Right ventricle myocardium inferior (tissue), 1 donor: ENCODE results near the gene TMEM185A. TPM values are rescaled to one million over a fixed set of nuclear protein-coding genes. Genes with fewer than 3 reads are reported as not detected.
"Not testable (repeated sequence)": the region's sequence is repeated elsewhere in the genome, so short reads cannot be mapped to it uniquely, and the experiment has no call there.

Source experiments
- ATAC-seq: fragments of 200-7000 bp; cut with Tn5 transposase; one replicate; pipeline ENCODE4 v1.9.1; 2020; ENCODE audit warnings: mild to moderate bottlenecking, moderate library complexity
- DNase-seq: peaks from one replicate; pipeline ENCODE4 v3.0.0; 2021; ENCODE audit errors: missing footprints
- intact Hi-C: fragments of 100-400 bp; cut with DNase I; formaldehyde crosslinking; loops from one replicate; pipeline ENCODE4 v1.11.0; 2022
- total RNA-seq: library from RNA; stranded (reverse); fragmentation: NEBNext Ultra II Directional; extraction: Animal tissue kit (Norgen Biotek cat#: 25700); gene quantifications from one replicate; pipeline ENCODE4 v1.2.1, GENCODE V29; 2021
- donor health status: DM: no; HTN: yes; CAD: no; lungs with severe emphysema.

TMEM185A gene
- total RNA-seq, 1 donor from 2014 or later: 33.5 TPM

- no peak for ATAC-seq
- DNase-seq: no peak
- intact Hi-C loops: no loop called here
Measured at GRCh38 chrX:149570668-149571067, 60.9 kb downstream of the TMEM185A start.

DNA sequence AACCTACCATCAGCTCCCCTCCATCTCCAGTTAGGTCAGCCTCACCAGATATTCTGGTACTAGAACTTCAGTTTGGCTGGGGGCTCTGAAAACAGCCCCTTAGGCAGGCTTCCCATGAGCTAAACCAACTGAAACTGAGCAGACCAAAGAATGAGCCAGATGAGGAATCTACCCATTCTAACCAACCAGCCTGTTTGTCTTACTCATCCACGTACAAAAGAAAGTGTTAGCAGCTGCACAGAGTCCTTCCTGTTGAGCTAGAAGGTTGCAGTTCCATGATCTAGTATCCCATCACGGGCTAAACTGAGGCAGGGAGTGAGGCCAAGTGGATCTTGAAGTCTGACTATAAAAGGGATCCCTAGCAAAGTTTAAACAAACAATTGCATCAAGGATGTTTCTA, 61.8 kb downstream of the TMEM185A start:
- intact Hi-C loops: no loop called here
- ATAC-seq (no peak), DNase-seq (no peak)

DNA sequence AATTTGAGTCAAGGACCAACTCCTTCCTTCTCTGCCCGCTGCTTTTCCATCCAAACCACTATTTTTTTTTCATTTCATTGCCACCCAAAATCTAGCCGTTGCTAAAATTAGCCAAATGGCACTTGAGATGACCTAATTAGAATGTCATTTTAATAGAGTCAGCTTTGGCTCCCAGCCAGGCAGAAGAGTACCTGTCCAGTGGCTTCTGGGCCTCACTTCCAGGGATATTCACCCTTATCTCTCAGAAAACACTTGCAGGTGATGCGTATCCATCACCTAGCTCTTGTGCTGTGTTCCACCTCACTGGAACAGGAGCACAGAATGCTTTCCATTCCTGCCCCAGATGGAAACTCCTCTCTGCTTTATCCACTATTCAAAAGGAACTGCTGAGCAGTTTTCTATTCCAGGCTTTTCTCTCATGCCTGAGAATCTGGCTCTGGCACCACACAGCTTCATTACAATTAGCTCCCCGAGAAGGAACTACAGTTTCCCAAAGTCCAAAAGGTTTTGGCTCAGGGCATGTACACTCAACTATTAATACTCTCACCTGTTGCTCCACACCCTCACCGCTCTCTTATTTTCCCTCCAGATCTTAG, 62.8 kb downstream of the TMEM185A start:
- no peak for ATAC-seq
- DNase-seq: no peak
- intact Hi-C loops: no loop called here

DNA sequence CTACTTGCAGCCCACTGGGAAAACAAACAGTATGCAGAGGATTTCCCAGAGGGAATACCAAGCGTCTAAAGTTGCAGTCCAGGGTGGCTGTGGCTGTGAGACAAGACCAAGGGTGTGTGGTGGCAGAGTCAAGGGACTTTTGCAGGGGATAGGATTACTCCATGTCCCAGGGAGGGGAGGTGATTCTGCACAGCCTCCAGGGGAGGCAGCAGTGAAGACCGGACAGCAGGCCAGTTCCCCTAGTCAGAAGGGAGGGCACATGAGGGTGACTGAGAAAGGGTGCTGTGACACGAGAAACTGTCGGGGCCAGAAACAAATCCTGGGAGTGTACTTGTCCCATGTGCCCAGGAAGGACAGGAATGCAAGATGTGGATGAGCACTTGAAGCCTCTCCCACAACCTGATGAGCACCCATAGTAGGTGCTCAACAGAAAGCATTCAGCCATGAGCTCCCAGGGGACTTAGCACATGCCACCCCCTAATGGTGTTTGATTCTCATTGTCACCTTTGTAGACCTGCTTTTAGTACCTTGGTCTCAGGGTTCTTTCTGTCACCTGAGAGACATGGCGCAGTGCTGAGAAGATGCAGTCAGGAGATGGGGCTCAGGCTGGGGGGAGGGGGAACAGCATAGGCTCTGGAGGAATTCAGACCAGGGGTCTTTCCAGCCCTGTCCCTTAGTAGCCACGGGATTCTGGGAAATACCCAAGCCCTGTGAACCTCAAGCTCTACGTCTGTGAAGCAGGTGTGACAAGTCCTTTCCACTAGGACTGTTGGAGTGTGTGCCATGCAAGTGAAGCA, 63.8 kb downstream of the TMEM185A start:
- DNase-seq: peak; percentile 20
- intact Hi-C loops: no loop called here
- no peak for ATAC-seq

GRCh38 chrX:149563359-149563758, 68.2 kb downstream of the TMEM185A start:
- intact Hi-C loops: no loop called here
- no peak for DNase-seq
- ATAC-seq: no peak

DNA sequence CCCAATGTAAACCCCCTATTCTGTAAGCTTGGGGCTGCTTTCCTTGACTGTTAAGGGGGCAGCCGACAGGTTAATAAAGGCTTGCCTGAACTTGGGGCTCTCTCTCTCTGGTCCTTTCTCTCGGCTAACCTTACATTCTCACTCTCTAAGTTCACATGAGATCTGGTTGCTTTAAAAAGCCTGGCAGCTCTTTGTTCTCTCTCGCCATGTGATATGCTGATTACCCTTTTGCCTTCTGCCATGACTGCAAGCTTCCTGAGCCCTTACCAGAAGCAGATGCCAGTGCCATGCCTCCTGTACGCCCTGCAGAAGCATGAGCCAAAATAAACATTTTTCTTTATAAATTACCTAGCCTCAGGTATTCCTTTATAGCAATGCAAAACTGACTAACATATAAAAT, 76.3 kb downstream of the TMEM185A start:
- intact Hi-C loops: not testable (repeated sequence)

GRCh38 chrX:149551939-149552248, 79.7 kb downstream of the TMEM185A start:
- DNase-seq, intact Hi-C loops, ATAC-seq: not testable (repeated sequence)

More for the DNA sequence above, 76.3 kb downstream of the TMEM185A start:
- not testable (repeated sequence) for DNase-seq, ATAC-seq

DNA sequence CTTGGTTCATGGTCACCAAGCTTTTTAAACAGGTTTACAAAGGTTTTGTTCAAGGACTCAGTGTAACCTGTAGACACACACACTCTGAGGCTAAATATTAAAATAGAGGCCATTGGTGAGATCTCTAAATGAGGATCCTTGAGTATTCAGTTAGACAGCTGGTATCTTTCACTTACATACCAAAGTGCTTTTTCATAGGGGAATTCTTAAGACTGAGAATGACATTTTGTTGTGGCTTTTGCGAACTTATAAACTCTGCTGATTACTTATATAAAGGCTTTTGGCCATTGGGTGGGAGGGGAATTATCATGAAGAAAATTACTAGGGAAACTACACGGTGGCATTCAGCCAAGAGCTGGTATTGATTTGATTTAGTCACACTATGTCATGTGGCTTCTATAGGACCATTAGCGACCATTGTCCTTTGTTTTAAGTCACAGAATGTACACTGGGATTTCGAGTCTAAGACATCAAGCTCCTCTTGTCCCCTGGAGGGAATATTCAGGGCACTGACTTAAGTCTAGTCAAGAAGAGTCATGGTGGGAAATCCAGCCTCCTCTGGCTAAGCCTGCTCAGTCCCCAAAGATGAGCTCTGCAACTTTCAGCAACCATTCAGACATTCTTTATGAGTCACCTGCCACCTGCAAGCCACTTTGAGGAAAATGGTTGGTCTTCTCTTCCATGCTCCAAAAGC, 80.2 kb downstream of the TMEM185A start:
- ATAC-seq, DNase-seq, intact Hi-C loops: not testable (repeated sequence)

- intact Hi-C loops, ATAC-seq, DNase-seq: not testable (repeated sequence)
Measured at GRCh38 chrX:149550454-149550853, 81.1 kb downstream of the TMEM185A start.

DNA sequence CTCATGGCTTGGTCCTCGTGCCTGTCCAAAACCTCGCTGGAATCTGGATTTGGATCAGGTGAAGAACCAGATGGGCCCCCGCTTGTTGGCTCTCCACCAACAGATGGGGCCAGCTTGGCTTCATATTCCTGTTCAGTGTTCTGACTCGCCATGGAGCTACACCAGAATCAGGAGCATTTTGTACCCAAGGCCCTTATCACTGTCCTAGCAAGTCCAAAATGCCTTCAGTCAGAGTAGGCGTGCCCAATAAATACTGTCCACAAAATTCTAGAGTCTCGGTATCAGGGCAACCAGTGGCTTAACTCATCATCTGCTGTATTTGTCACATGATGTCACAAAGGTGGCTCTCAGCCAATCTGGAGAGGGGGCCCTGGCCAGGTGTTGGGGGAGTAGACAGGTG, 81.9 kb downstream of the TMEM185A start, which contains the start of gene HSFX3:
Gene HSFX3 (minus strand): TSS at position 224 of the 400 bp plus-strand sequence. CDS start 72 bp downstream, at position 152.
- intact Hi-C loops, DNase-seq, ATAC-seq: not testable (repeated sequence)

- ATAC-seq, DNase-seq, intact Hi-C loops: not testable (repeated sequence)
Measured at GRCh38 chrX:149547782-149548181, 83.8 kb downstream of the TMEM185A start.

DNA sequence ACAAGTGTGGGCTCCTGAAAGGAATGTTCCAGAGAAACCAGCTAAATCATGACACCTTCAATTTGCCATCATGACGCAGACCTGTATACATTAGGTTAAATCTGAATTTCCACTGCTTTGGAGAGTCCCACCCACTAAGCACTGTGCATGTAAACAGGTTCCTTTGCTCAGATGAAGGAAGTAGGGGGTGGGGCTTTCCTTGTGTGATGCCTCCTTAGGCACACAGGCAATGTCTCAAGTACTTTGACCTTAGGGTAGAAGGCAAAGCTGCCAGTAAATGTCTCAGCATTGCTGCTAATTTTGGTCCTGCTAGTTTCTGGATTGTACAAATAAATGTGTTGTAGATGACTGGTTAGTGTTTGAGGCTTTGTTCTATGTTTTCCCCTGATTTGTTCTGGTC, 84.6 kb downstream of the TMEM185A start:
- ATAC-seq, intact Hi-C loops, DNase-seq: not testable (repeated sequence)

Other genes with a start within 250 kb of the TMEM185A start
- gene IDS, start 126.5 kb downstream of the TMEM185A start, total RNA-seq: 77.6 TPM
- gene EOLA1, start 90.8 kb downstream of the TMEM185A start, total RNA-seq: 32.5 TPM
- not detected for gene HSFX3, start 81.9 kb downstream of the TMEM185A start, total RNA-seq
- not detected for gene MAGEA9B, start 44.3 kb downstream of the TMEM185A start, total RNA-seq
- not detected for gene HSFX2, start 36.5 kb downstream of the TMEM185A start, total RNA-seq
- not detected for gene MAGEA11, start 80.3 kb upstream of the TMEM185A start, total RNA-seq
- 1.7 TPM for gene HSFX1, start 142.3 kb upstream of the TMEM185A start, total RNA-seq
- not detected for gene MAGEA9, start 150.1 kb upstream of the TMEM185A start, total RNA-seq
- not detected for gene MAGEA8, start 249.4 kb upstream of the TMEM185A start, total RNA-seq